Fibroblast of mammary gland (primary cell): ENCODE measurements around the gene SMDT1.

Source experiments
- DNase-seq: peaks from one replicate; pipeline ENCODE4 v3.0.0-alpha.2; 2010; ENCODE audit warnings: low read depth
- H3K4me3 ChIP-seq: 2 replicates; pipeline ENCODE4 v1.5.1; 2011; ENCODE audit warnings: low read depth, mild to moderate bottlenecking, low read length, moderate library complexity; ENCODE audit not compliant: control insufficient read depth
- CTCF ChIP-seq: conservative IDR thresholded peaks from 2 replicates; pipeline ENCODE4 v1.5.1; 2011; ENCODE audit warnings: low read depth, low read length, inconsistent platforms; ENCODE audit not compliant: control insufficient read depth, insufficient read depth

Gene SMDT1

GRCh38 chr22:42052765-42053164 is 26.7 kb upstream of the SMDT1 start:
- H3K4me3 ChIP-seq, result no peak overlapping the region
- TF ChIP-seq CTCF, result no peak
- DNase-seq, result no peak

GRCh38 chr22:42056757-42057511 is 22.6 kb upstream of the SMDT1 start:
- no peak for TF ChIP-seq CTCF
- no peak overlapping the region for H3K4me3 ChIP-seq
- DNase-seq, result no peak

- DNase-seq, result no peak
- no peak for TF ChIP-seq CTCF
- H3K4me3 ChIP-seq, result no peak overlapping the region
Observed at GRCh38 chr22:42060489-42060888, 19.0 kb upstream of the SMDT1 start.

GRCh38 chr22:42061041-42061440 is 18.5 kb upstream of the SMDT1 start:
- DNase-seq, result no peak
- no peak overlapping the region for H3K4me3 ChIP-seq
- no peak for TF ChIP-seq CTCF

GRCh38 chr22:42062506-42063170 is 16.9 kb upstream of the SMDT1 start:
- no peak for DNase-seq
- TF ChIP-seq CTCF, result no peak

GRCh38 chr22:42064629-42065028 is 14.9 kb upstream of the SMDT1 start:
- DNase-seq, result no peak
- H3K4me3 ChIP-seq, result no peak overlapping the region
- no peak for TF ChIP-seq CTCF

More at GRCh38 chr22:42062506-42063170, 16.9 kb upstream of the SMDT1 start:
- H3K4me3 ChIP-seq, result no peak overlapping the region
